LNCAP (cell line): ENCODE data around the gene MRPL12.

Experiments used
- TF ChIP-seq, protein P1 (sequence below): fragments of 450-650 bp; IDR thresholded peaks from 2 replicates; pipeline ENCODE4 v1.5.1; 2017; ENCODE audit warnings: mild to moderate bottlenecking

MRPL12 gene

GRCh38 chr17:81716674-81716996 is 13.5 kb downstream of the MRPL12 start:
- TF ChIP-seq, protein P1, sequence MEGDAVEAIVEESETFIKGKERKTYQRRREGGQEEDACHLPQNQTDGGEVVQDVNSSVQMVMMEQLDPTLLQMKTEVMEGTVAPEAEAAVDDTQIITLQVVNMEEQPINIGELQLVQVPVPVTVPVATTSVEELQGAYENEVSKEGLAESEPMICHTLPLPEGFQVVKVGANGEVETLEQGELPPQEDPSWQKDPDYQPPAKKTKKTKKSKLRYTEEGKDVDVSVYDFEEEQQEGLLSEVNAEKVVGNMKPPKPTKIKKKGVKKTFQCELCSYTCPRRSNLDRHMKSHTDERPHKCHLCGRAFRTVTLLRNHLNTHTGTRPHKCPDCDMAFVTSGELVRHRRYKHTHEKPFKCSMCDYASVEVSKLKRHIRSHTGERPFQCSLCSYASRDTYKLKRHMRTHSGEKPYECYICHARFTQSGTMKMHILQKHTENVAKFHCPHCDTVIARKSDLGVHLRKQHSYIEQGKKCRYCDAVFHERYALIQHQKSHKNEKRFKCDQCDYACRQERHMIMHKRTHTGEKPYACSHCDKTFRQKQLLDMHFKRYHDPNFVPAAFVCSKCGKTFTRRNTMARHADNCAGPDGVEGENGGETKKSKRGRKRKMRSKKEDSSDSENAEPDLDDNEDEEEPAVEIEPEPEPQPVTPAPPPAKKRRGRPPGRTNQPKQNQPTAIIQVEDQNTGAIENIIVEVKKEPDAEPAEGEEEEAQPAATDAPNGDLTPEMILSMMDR = no peak

DNA sequence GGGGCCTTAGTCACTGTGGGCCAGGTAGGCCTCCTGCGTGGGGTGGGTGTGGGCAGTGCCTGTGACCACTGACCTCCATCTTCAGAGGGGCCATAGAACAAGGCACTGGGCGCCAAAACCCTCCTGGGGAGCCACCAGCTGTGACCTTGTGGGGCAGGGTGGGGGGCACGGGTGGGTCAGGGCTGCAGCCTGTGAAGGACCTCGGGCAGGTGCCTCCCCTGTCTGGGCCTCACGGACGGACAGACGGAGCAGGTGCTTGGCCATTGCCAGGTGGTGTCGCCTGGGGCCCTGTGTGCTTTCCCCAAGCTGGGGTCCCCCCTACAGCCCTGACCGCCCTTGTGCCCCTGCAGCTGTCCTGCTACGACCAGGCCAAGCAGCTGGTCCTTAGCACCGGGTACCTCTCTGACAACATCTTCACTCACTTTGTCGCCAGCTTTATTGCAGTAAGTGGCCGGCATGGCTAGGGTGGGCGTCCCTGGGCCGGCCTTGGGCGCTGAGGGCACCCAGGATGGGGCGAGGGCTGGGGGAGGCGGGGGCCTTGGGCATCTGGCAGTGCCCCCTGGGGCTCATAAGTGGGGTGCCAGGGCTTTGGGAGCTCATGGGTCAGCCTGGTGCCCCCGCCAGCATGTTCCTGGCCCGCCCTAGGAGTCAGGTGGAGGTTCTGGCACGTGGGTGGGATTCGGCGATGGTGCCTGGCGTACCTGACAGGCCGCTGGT is 14.0 kb downstream of the MRPL12 start:
- TF ChIP-seq, protein P1 = no peak

- TF ChIP-seq, protein P1 = no peak
These were observed 14.6 kb downstream of the MRPL12 start for GRCh38 chr17:81717766-81718089.

DNA sequence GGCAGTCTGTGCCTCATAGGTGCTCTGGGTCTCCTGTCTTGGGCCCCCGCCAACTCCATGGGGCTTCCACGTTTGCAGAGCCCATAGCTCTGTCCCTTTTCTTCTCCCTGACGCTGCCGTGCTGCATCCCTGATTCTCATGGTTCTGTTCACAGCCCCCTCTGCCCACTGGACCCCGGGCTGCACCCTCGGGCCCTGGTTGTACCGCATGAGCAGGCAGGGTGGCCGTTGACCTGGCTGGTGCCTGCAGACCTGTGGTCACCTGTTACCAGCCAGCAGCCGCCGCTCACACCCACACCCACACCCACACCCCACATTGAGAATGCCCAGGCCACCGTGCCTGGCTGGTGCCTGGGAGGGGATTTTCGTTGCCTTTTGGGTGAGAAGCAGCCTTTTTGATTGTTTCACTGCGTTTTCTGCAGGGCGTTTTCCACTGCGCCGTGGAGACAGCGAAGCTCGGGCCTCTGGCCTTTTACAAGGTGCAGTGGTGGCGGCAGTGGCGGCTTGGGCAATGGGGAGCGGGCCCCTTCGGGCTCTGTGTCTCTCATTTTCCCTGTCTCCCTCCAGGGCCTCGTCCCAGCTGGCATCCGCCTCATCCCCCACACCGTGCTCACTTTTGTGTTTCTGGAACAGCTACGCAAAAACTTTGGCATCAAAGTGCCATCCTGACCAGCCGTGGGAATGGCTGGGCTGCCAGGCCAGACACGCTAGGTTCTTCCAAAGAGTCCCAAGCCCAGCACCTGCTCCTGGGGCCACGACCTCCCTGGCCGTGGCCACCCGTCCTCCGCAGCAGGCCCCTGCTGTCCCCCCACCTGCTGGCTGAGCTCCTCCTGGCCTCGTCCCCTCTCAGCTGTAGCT is 16.5 kb downstream of the MRPL12 start:
- TF ChIP-seq, protein P1 = no peak

DNA sequence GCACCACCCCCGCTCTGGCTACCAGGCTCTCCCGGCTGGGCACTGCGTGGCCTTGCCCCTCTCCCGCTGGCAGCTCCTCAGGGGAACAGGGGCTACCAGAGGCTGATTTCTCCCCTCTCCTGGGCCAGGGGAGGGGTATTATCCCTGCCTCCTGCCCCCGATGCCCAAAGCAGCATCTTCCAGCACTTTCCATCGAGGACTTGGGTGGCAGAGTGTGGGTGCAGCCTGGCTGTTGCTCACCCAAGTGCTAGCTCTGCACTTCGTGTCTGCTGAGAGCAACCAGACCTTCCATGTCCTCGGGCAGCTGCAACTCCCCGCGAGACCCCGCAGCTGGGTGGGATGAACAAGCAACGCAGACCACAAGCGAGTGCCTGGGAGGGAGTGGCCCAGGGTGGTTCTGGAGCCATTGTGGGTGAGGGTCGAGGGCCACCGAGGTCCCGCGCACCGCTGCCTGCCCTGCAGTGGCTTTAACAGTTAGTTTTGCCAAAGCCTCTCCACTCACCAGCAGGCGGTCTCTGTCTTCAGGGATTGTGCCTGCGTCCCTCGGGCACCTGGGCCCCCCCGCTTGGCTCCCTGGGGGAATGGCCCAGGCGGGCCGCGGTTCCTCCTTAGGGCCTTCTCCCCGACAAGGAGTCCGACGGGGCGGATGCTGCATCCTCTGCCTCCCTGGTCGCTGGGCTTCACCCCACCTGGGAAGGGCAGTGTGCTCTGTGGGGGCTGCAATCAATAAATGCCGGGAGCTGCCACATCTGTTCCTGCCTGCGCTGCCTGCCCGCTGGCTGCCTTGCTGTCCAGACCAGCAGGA is 17.3 kb downstream of the MRPL12 start:
- TF ChIP-seq, protein P1 = no peak

- TF ChIP-seq, protein P1 = no peak
These were observed 19.3 kb downstream of the MRPL12 start for GRCh38 chr17:81722184-81723120.
